ENCODE results near the gene SUFU.

SUFU gene

GRCh38 chr10:102476466-102477141 is 27.2 kb upstream of the SUFU start:
- intact Hi-C loops (cut with DNase I), result no loop called here
- peak in 3 of 10 donors; percentile 54 to 73 (median 68) for DNase-seq

GRCh38 chr10:102479651-102480050 is 24.1 kb upstream of the SUFU start:
- intact Hi-C loops (cut with DNase I), result loop anchor here (2.0 kb wide), 1 partner anchor 85 kb away; the partner anchor contains the start of gene NFKB2
- peak in 1 of 10 donors; percentile 64 for DNase-seq

- DNase-seq, result peak in 3 of 10 donors; percentile 30 to 69 (median 58)
- intact Hi-C loops (cut with DNase I), result no loop called here
These were observed 23.4 kb upstream of the SUFU start for GRCh38 chr10:102480396-102480795.

GRCh38 chr10:102484021-102484420 is 19.8 kb upstream of the SUFU start:
- DNase-seq, result peak in 3 of 10 donors; percentile 19 to 52 (median 48)
- intact Hi-C loops (cut with DNase I), result no loop called here

- DNase-seq, result peak in 2 of 10 donors; percentile 77 to 83
- intact Hi-C loops (cut with DNase I), result no loop called here
These were observed 18.5 kb upstream of the SUFU start for GRCh38 chr10:102485093-102485784.

- DNase-seq, result peak in 1 of 10 donors; percentile 57
- intact Hi-C loops (cut with DNase I), result no loop called here
These were observed 12.6 kb upstream of the SUFU start for GRCh38 chr10:102491136-102491535.

- DNase-seq, result peak in 3 of 10 donors; percentile 9 to 54 (median 27)
- intact Hi-C loops (cut with DNase I), result no loop called here
These were observed 11.3 kb upstream of the SUFU start for GRCh38 chr10:102492344-102492939.

- DNase-seq, result peak in 3 of 10 donors; percentile 25 to 77 (median 70)
- intact Hi-C loops (cut with DNase I), result no loop called here
These were observed 10.8 kb upstream of the SUFU start for GRCh38 chr10:102492983-102493382.

GRCh38 chr10:102493771-102494170 is 10.0 kb upstream of the SUFU start:
- intact Hi-C loops (cut with DNase I), result no loop called here
- peak in 2 of 10 donors; percentile 31 to 46 for DNase-seq

- no peak for DNase-seq
- intact Hi-C loops (cut with DNase I), result no loop called here
These were observed 6.2 kb upstream of the SUFU start for GRCh38 chr10:102497545-102497944.

- no peak for DNase-seq
- intact Hi-C loops (cut with DNase I), result no loop called here
These were observed 4.4 kb upstream of the SUFU start for GRCh38 chr10:102499356-102499755.

GRCh38 chr10:102500686-102501085 is 3.1 kb upstream of the SUFU start:
- DNase-seq, result peak in 2 of 10 donors; percentile 49 to 59
- intact Hi-C loops (cut with DNase I), result loop anchor here (5.0 kb wide), 1 partner anchor 142 kb away; the partner anchor contains the start of gene TRIM8

- DNase-seq, result peak in 1 of 10 donors; percentile 24
- intact Hi-C loops (cut with DNase I), result loop anchor here (5.0 kb wide), 1 partner anchor 141 kb away; the partner anchor contains the start of gene TRIM8
These were observed 2.4 kb upstream of the SUFU start for GRCh38 chr10:102501201-102502028.

GRCh38 chr10:102502029-102502336 is 1.8 kb upstream of the SUFU start:
- DNase-seq, result peak; percentile 99 to 100 (median 99)
- intact Hi-C loops (cut with DNase I), result loop anchor here (5.0 kb wide), 1 partner anchor 140 kb away; the partner anchor contains the start of gene TRIM8

GRCh38 chr10:102502337-102503151 is 1.2 kb upstream of the SUFU start, which contains the start of gene ACTR1A:
TSS of gene ACTR1A (minus strand) at chr10:102502712. CDS start at chr10:102502647, 65 bp downstream.
- intact Hi-C loops (cut with DNase I), result loop anchor here (1.0 to 5.0 kb wide), 2 partner anchors 80 to 140 kb away; partner anchors contain the start of gene TRIM8
- peak; percentile 91 to 99 (median 96) for DNase-seq

GRCh38 chr10:102504179-102504975 is 605 bp downstream of the SUFU start:
- DNase-seq, result peak in 2 of 10 donors; percentile 76 to 83
- intact Hi-C loops (cut with DNase I), result loop anchor here (5.0 kb wide), 1 partner anchor 138 kb away; the partner anchor contains the start of gene TRIM8

GRCh38 chr10:102504976-102505300 is 1.2 kb downstream of the SUFU start:
- intact Hi-C loops (cut with DNase I), result loop anchor here (5.0 kb wide), 1 partner anchor 137 kb away; the partner anchor contains the start of gene TRIM8
- DNase-seq, result peak in 2 of 10 donors; percentile 10 to 45

- peak in 2 of 10 donors; percentile 72 to 80 for DNase-seq
- intact Hi-C loops (cut with DNase I), result no loop called here
These were observed 1.8 kb downstream of the SUFU start for GRCh38 chr10:102505462-102506115.

All from posterior cingulate gyrus (tissue), 11 donors.